Esophagus squamous epithelium (tissue), 5 donors: Measurements from ENCODE around the gene PM20D1. TPM values are rescaled to one million over a fixed set of nuclear protein-coding genes. Genes with fewer than 3 reads are reported as not detected.
"Not testable (repeated sequence)": the region's sequence is repeated elsewhere in the genome, so short reads cannot be mapped to it uniquely, and the experiment has no call there.

Experiments
- DNase-seq: peaks from one replicate; lab custom pipeline; 2025; lab: John Stamatoyannopoulos, UW
- H3K27ac ChIP-seq, 4 donors: fragments of 200-600 bp; sonication (generic); one replicate each; pipeline ENCODE4 v1.5.1; 2016 to 2019; ENCODE audit warnings: mild to moderate bottlenecking in 1 of 4
- H3K27me3 ChIP-seq, 4 donors: fragments of 200-600 bp; sonication (generic); 1 replicate in 3 of 4; 2 replicates in 1 of 4; pipeline versions ENCODE4 v1.5.1 to v1.6.0; 2017 to 2021; ENCODE audit warnings: antibody characterized with exemption in 1 of 4
- H3K36me3 ChIP-seq, 3 donors: fragments of 200-600 bp; sonication (generic); one replicate each; pipeline ENCODE4 v1.5.1; 2016 to 2019
- H3K4me1 ChIP-seq, 3 donors: fragments of 200-600 bp; sonication (generic); one replicate each; pipeline ENCODE4 v1.5.1; 2017 to 2019
- H3K4me3 ChIP-seq, 4 donors: fragments of 200-600 bp; sonication (generic); 1 replicate in 3 of 4; 2 replicates in 1 of 4; pipeline ENCODE4 v1.5.1; 2016 to 2019; ENCODE audit warnings: mild to moderate bottlenecking in 2 of 4, moderate library complexity in 1 of 4
- H3K9me3 ChIP-seq, 3 donors: fragments of 200-600 bp; sonication (generic); one replicate each; pipeline ENCODE4 v1.5.1; 2016 to 2019
- CTCF ChIP-seq, 6 experiments: fragments of 450-650 bp in 4 of 6; fragments of 200-600 bp in 2 of 6; sonication (generic) in 2 of 6; IDR thresholded peaks; one replicate each; pipeline ENCODE4 v1.5.1; 2016 to 2019; ENCODE audit warnings: antibody characterized with exemption in 6 of 6, mild to moderate bottlenecking in 4 of 6, moderate library complexity in 4 of 6
- POLR2A ChIP-seq, 4 donors: fragments of 450-650 bp; IDR thresholded peaks; one replicate each; pipeline ENCODE4 v1.6.1; 2017; ENCODE audit warnings: antibody characterized with exemption in 4 of 4, mild to moderate bottlenecking in 4 of 4, moderate library complexity in 3 of 4
- WGBS, 2 donors: methylation state at CpG; one replicate each; pipeline ENCODE4 v1.1.5; 2018; 5-methylcytosine and 5-hydroxymethylcytosine counted together
- intact Hi-C: fragments of 100-400 bp; cut with DNase I; formaldehyde crosslinking; loops from one replicate; pipeline ENCODE4 v1.15.0; 2022
- total RNA-seq, 4 donors: library from RNA; depleted of rRNA; stranded (reverse); fragments of >200 nt; gene quantifications; one replicate each; pipeline ENCODE4 v1.1.0, GENCODE V29; 2016
- donor health status: DM: yes; HTN: yes; CAD: no.

The PM20D1 gene
- total RNA-seq, 4 donors from 2014 or later, result 0.57 TPM; not detected in 3

GRCh38 chr1:205861540-205861939 is 11.6 kb upstream of the PM20D1 start:
- Histone ChIP-seq H3K4me1 (no peaks in the 10 kb centered on the region), H3K27me3 (no peaks in the 10 kb centered on the region), H3K27ac (no peak overlapping the region), H3K4me3 (no peak overlapping the region), H3K36me3 (no peaks in the 10 kb centered on the region), H3K9me3 (peaks cover 0 to under 1% (median 0%) of the 10 kb centered on the region in 3 donors)
- 93% methylated on average over 2 of the region's 2 CpGs for WGBS, 2 donors
- TF ChIP-seq POLR2A (IDR thresholded peaks at IDR 0.05) (no peak), CTCF (IDR thresholded peaks at IDR 0.05) (no peak)
- DNase-seq, result no peak
- intact Hi-C loops, result no loop called here

GRCh38 chr1:205858141-205858961 is 8.4 kb upstream of the PM20D1 start:
- Histone ChIP-seq H3K4me3 (no peak overlapping the region), H3K9me3 (peaks cover 0 to 6% (median 0%) of the 10 kb centered on the region in 3 donors), H3K27ac (no peak overlapping the region), H3K27me3 (no peaks in the 10 kb centered on the region), H3K36me3 (no peaks in the 10 kb centered on the region), H3K4me1 (no peaks in the 10 kb centered on the region)
- TF ChIP-seq POLR2A (IDR thresholded peaks at IDR 0.05), result no peak
- TF ChIP-seq CTCF (IDR thresholded peaks at IDR 0.05), result no peak
- 43 to 45% methylated on average over 5 to 6 of the region's 6 CpGs for WGBS, 2 donors
- DNase-seq, result no peak
- intact Hi-C loops, result no loop called here

GRCh38 chr1:205857501-205857900 is 7.6 kb upstream of the PM20D1 start:
- H3K4me3 ChIP-seq, H3K9me3 ChIP-seq, H3K4me1 ChIP-seq, H3K27me3 ChIP-seq, H3K27ac ChIP-seq, DNase-seq, H3K36me3 ChIP-seq, intact Hi-C loops: not testable (repeated sequence)
- WGBS, 2 donors, result 37 to 40% methylated on average over 2 of the region's 2 CpGs

- intact Hi-C loops, result no loop called here
- Histone ChIP-seq H3K27ac (no peak overlapping the region), H3K27me3 (no peaks in the 10 kb centered on the region), H3K36me3 (no peaks in the 10 kb centered on the region), H3K9me3 (peaks cover 0 to 6% (median 0%) of the 10 kb centered on the region in 3 donors), H3K4me3 (no peak overlapping the region), H3K4me1 (no peaks in the 10 kb centered on the region)
- DNase-seq, result no peak
- TF ChIP-seq POLR2A (IDR thresholded peaks at IDR 0.05), result no peak
- TF ChIP-seq CTCF (IDR thresholded peaks at IDR 0.05), result no peak
Measured at GRCh38 chr1:205856433-205856832, 6.5 kb upstream of the PM20D1 start.

- DNase-seq, result no peak
- Histone ChIP-seq H3K27me3 (no peaks in the 10 kb centered on the region), H3K36me3 (no peaks in the 10 kb centered on the region), H3K9me3 (peaks cover 0 to 6% (median 0%) of the 10 kb centered on the region in 3 donors), H3K4me3 (no peak overlapping the region), H3K27ac (no peak overlapping the region), H3K4me1 (peaks cover 3 to 7% (median 5%) of the 10 kb centered on the region in 3 donors)
- TF ChIP-seq CTCF (IDR thresholded peaks at IDR 0.05) (no peak), POLR2A (IDR thresholded peaks at IDR 0.05) (no peak)
- intact Hi-C loops, result no loop called here
Measured at GRCh38 chr1:205852969-205853368, 3.0 kb upstream of the PM20D1 start.
